CMK (cell line): ENCODE results near the gene WAS.
A peak's percentile ranks its signal among the peaks of the same experiment; 100 is the strongest.
"Not testable (repeated sequence)": the region's sequence is repeated elsewhere in the genome, so short reads cannot be mapped to it uniquely, and the experiment has no call there.

Source experiments
- DNase-seq: peaks from one replicate; pipeline ENCODE4 v3.0.0-alpha.2; 2010; ENCODE audit warnings: low read depth

The WAS gene

GRCh38 chrX:48685416-48685815, 1.8 kb downstream of the WAS start:
- no peak for DNase-seq

GRCh38 chrX:48688531-48689150, 5.0 kb downstream of the WAS start:
- DNase-seq = no peak

GRCh38 chrX:48689208-48689920, 5.8 kb downstream of the WAS start:
- DNase-seq = no peak

- not testable (repeated sequence) for DNase-seq
These were observed 8.1 kb downstream of the WAS start for GRCh38 chrX:48691746-48692145.

- DNase-seq = no peak
These were observed 11.4 kb downstream of the WAS start for GRCh38 chrX:48694776-48695533.

DNA sequence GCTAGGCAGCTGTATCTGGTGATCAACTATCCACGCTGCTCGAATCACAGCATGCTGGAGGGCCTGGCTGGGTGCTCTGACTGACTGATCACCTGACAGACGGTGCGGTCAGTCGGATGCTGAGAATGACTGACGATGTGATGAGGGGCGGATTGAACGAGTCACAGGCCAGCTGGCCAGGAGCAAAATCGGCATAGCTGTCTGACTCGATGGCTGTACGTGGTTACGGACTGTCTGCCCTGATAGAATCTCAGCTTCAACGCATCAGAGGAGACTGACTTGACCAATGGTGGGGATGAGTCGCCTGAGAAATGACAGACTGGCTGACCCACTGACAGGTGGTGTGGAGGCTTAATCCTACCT, 11.9 kb downstream of the WAS start:
- DNase-seq = no peak

GRCh38 chrX:48695925-48696300, 12.3 kb downstream of the WAS start:
- no peak for DNase-seq

DNA sequence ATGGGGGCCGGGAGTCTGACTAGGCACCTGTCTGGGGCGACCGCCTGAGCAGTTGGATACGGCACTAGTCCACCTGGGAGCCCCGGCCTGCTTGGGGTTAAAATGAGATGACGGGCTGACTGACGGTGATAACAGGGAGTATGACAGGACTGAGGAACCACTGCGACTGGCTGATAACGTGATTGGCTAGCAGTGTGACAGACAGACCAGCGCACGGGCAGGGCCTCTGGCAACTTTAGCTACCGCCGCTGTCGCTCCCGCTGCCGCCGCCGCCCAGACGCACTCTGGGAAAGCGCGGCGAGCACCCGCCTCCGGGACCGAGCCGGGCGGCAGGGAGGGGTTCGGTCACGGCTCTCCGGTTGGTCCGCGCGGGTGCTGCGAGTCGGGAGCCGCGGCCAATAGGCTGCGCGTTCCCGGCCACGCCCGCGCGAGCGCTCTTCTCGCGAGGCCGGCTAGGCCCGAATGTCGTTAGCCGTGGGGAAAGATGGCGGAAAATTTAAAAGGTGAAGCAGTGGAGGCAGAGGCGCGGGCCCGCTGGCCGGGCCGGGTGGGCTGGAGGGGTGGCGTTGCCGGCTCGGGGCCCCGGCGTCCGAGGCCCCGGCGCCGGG, 12.8 kb downstream of the WAS start, which contains the start of gene SUV39H1:
TSS of gene SUV39H1 (plus strand) at position 434 of the 608 bp plus-strand sequence. CDS start at position 485, 51 bp downstream.
- DNase-seq = peak; percentile 75

- peak; percentile 71 for DNase-seq
These were observed 13.5 kb downstream of the WAS start for GRCh38 chrX:48696909-48697727.

GRCh38 chrX:48698306-48698705, 14.7 kb downstream of the WAS start:
- DNase-seq = no peak

GRCh38 chrX:48700246-48700645, 16.6 kb downstream of the WAS start:
- DNase-seq = no peak

- no peak for DNase-seq
These were observed 17.5 kb downstream of the WAS start for GRCh38 chrX:48700951-48701653.

GRCh38 chrX:48702032-48702431, 18.4 kb downstream of the WAS start:
- peak; percentile 86 for DNase-seq

DNA sequence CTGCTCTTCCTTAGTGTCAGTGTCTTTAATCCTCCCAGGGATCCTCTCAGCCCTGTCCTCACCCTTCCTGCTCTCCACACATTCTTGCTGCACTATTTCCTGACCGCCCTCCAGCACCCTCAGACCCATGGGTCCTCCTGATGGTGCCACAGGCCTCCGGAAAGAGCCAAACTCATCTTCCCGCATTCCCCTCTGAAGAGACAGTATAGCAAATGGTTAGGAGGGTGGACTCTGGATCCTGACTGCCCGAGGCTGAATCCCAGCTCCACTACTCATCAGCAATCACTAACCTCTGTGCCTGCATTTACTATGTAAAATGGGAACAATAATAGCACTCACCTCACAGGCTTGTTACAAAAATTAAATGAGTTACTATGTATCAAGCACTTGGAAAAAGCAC, 19.1 kb downstream of the WAS start:
- DNase-seq = no peak

GRCh38 chrX:48703228-48703627, 19.6 kb downstream of the WAS start:
- no peak for DNase-seq

GRCh38 chrX:48703642-48704481, 20.3 kb downstream of the WAS start:
- DNase-seq = no peak

DNA sequence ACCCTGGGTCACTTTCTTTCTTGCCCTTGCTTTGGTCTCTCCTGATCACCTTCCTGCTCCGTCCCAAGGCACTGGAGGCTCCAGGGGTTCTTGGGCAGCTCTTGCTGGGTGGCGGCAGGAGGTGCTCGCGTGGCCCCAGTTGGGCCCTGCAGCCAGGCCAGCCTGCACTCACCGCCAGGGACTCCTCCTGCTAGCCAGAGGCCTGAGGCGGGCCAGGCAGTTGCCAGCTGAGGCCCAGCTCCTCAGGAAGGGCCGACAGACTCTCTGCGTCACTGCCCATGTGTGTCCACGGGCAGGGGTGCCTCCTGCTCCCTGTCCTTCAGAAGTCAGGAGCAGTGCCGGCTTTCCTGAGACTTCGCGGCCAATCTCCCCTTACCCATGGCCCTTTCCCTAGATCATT, 22.3 kb downstream of the WAS start:
- DNase-seq = no peak

GRCh38 chrX:48709522-48710112, 26.0 kb downstream of the WAS start:
- no peak for DNase-seq

DNA sequence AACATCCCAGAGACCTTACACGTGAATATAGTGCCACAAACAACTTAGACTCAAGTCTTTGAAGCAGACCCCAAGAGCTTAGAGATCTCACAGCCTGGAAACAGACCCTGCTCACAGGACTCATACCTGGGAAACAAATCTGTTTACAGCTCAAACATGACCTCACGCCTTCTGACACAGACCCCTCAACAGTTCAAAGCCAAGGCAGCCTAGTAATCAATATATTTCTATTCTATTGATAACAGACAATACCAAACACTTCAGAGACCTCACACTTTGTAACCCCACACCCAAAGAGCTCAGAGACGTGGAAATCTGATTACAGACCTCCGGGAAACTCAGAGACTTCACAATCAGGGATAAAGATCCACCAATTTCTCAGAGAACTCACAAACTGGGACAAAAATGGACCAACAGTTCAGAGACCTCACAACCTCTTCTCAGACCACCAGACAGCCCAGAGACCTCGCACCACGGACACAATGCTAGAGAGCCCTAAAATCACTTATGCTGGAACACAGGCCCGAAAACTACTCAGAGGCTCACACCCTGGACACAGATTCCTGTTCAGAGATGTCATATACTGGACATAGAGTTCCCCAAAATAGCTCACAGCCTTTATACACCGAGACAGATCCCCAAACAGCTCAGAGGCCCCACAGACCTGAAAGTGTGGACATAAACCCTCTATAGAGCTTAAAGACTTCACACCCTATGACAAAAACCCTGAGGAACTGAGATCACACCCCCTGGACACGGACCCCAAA, 27.7 kb downstream of the WAS start:
- no peak for DNase-seq
